Measurements from ENCODE around the gene MYZAP. TPM values are rescaled to one million over a fixed set of nuclear protein-coding genes. Genes with fewer than 3 reads are reported as not detected.
A peak's percentile ranks its signal among the peaks of the same experiment; 100 is the strongest.

The MYZAP gene
- polyA plus RNA-seq, 1 of the 3 experiments (the other 2 are of a cell fraction), result 0.07 TPM

- TF ChIP-seq USF1 (IDR thresholded peaks at IDR 0.05; ENCODE audit: borderline replicate concordance, low read depth) (no peak), RXRA (IDR thresholded peaks at IDR 0.05; ENCODE audit: borderline replicate concordance, low read depth) (no peak), NFIC (IDR thresholded peaks at IDR 0.05; ENCODE audit: borderline replicate concordance) (no peak)
Observed at GRCh38 chr15:57553526-57553925, 38.2 kb upstream of the MYZAP start (continued).

- Histone ChIP-seq H4K20me1 (ENCODE audit: insufficient read depth) (no peaks in the 10 kb centered on the region), H3K4me1 (ENCODE audit: control insufficient read depth in 1 of 2, insufficient read depth in 2 of 2, low read depth in 1 of 2, low read length in 1 of 2) (peaks cover 25 to 35% of the 10 kb centered on the region in 2 experiments; a peak in 3 of 4 replicates), H3K4me3 (ENCODE audit: low read depth in 2 of 2, low read length in 1 of 2) (no peak overlapping the region), H2AFZ (ENCODE audit: low read depth) (peak overlapping the region; percentile 42; the same call in 1 of the 2 replicates), H3F3A (replicated peaks; ENCODE audit: insufficient read depth) (peaks cover 11% of the 10 kb centered on the region), H3K36me3 (replicated peaks in 1 of 2; ENCODE audit: control insufficient read depth in 1 of 2, insufficient read depth in 2 of 2, low read length in 1 of 2) (no peaks in the 10 kb centered on the region), H3K4me2 (no peak overlapping the region), H3K9ac (no peak overlapping the region), H3K9me3 (no peaks in the 10 kb centered on the region), H3K27ac (ENCODE audit: low read depth in 2 of 2, low read length in 1 of 2) (peak overlapping the region in 1 of 2 experiments; percentile 69; a peak in 2 of 4 replicates), H3K9me2 (no peaks in the 10 kb centered on the region), H3K79me2 (ENCODE audit: insufficient read depth) (no peaks in the 10 kb centered on the region), H3K27me3 (ENCODE audit: insufficient read depth) (no peaks in the 10 kb centered on the region)
- ChIA-PET CTCF (interaction anchor here (0.9 to 12.5 kb wide), 9 partner anchors 8 to 629 kb away, joined by 3 to 145 read pairs (median 5); no protein-coding TSS in a partner anchor), POLR2A (interaction anchor here (0.6 kb wide), 1 partner anchor 395 kb away, joined by 3 read pairs; no protein-coding TSS in a partner anchor)
- DNase-seq, result peak; percentile 36
- WGBS (ENCODE audit: low lambda C conversion rate), result 61% methylated on average over 3 of the region's 10 CpGs
- TF ChIP-seq RXRA (IDR thresholded peaks at IDR 0.05; ENCODE audit: borderline replicate concordance, low read depth) (no peak), EZH2phosphoT487 (IDR thresholded peaks at IDR 0.05; ENCODE audit: borderline replicate concordance, low read depth) (no peak), CHD2 (IDR thresholded peaks at IDR 0.05; ENCODE audit: low read length, partially characterized antibody) (no peak), TCF12 (IDR thresholded peaks at IDR 0.05) (peak; percentile 30; the same call in 1 of the 2 replicates)
Observed at GRCh38 chr15:57554063-57554811, 37.5 kb upstream of the MYZAP start.

- POLR2A ChIA-PET, result interaction anchor here (0.6 kb wide), 1 partner anchor 394 kb away, joined by 3 read pairs; no protein-coding TSS in a partner anchor
- Histone ChIP-seq H2AFZ (ENCODE audit: low read depth) (peak overlapping the region; percentile 42; the same call in 1 of the 2 replicates), H3K9ac (no peak overlapping the region)
Observed at GRCh38 chr15:57554812-57555179, 36.9 kb upstream of the MYZAP start.

More at GRCh38 chr15:57554812-57555179, 36.9 kb upstream of the MYZAP start:
- Histone ChIP-seq H3K36me3 (replicated peaks in 1 of 2; ENCODE audit: control insufficient read depth in 1 of 2, insufficient read depth in 2 of 2, low read length in 1 of 2) (no peaks in the 10 kb centered on the region), H3K9me2 (no peaks in the 10 kb centered on the region), H3F3A (replicated peaks; ENCODE audit: insufficient read depth) (peaks cover 11% of the 10 kb centered on the region), H3K27me3 (ENCODE audit: insufficient read depth) (no peaks in the 10 kb centered on the region), H3K4me1 (ENCODE audit: control insufficient read depth in 1 of 2, insufficient read depth in 2 of 2, low read depth in 1 of 2, low read length in 1 of 2) (peaks cover 25 to 35% of the 10 kb centered on the region in 2 experiments; a peak in 3 of 4 replicates), H3K79me2 (ENCODE audit: insufficient read depth) (no peaks in the 10 kb centered on the region), H3K4me2 (no peak overlapping the region), H3K27ac (ENCODE audit: low read depth in 2 of 2, low read length in 1 of 2) (peak overlapping the region in 1 of 2 experiments; percentile 69; a peak in 2 of 4 replicates), H3K4me3 (ENCODE audit: low read depth in 2 of 2, low read length in 1 of 2) (no peak overlapping the region), H4K20me1 (ENCODE audit: insufficient read depth) (no peaks in the 10 kb centered on the region), H3K9me3 (no peaks in the 10 kb centered on the region)
- DNase-seq, result no peak
- CTCF ChIA-PET, result interaction anchor here (1.0 to 12.5 kb wide), 7 partner anchors 9 to 516 kb away, joined by 3 to 145 read pairs (median 5); no protein-coding TSS in a partner anchor
- TF ChIP-seq EZH2phosphoT487 (IDR thresholded peaks at IDR 0.05; ENCODE audit: borderline replicate concordance, low read depth), result no peak
- TF ChIP-seq GATA2 (CRISPR knock-in tag; IDR thresholded peaks at IDR 0.05), result no peak
- 100% methylated on average over 3 of the region's 4 CpGs for WGBS (ENCODE audit: low lambda C conversion rate)

Measured in SK-N-SH (cell line).